Ovary (tissue), 3 donors: ENCODE results near the gene ADAMTS12.

Experiments
- CTCF ChIP-seq, 3 donors: fragments of 450-650 bp in 2 of 3; fragments of 200-600 bp in 1 of 3; IDR thresholded peaks; one replicate each; pipeline versions ENCODE4 v1.5.1 to v1.8.0; 2016 to 2022; ENCODE audit warnings: antibody characterized with exemption in 3 of 3, mild to moderate bottlenecking in 1 of 3
- EP300 ChIP-seq: sonication (generic); formaldehyde crosslinking; IDR thresholded peaks from one replicate; pipeline ENCODE4 v1.6.1; 2017; ENCODE audit warnings: antibody characterized with exemption
- donor health status: DM: no; HTN: no; CAD: no.

DNA sequence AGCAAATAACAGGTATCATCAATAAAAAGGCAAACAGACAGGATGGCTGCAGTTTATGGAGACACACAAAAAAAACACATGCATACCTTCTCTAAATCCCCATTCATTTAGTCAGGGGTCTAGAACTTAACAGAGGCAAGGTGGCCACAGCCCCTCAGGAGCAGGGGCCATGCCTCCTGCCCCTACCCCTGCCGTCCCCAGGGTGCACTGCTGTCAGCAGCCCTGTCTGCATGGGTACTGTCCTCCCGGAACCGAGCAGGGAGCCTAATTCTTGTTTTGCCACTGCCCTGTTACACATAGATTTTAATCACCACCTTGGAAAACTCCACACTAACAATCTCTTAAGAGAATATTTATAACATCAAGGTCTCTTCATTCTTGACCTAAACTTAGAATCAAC is 39.0 kb downstream of the ADAMTS12 start:
- TF ChIP-seq CTCF (IDR thresholded peaks at IDR 0.05) (no peak), EP300 (no peak)
